CD4-positive, alpha-beta T cell treated with Interleukin-2 at 100 ng/mL for 4 hours (primary cell): Measurements from ENCODE around the gene CCDC34.

Experiments
- DNase-seq: peaks from one replicate; pipeline ENCODE4 v3.0.0-alpha.2; 2020; ENCODE audit warnings: low spot score

Gene CCDC34

GRCh38 chr11:27290261-27291050, 72.6 kb downstream of the CCDC34 start:
- no peak for DNase-seq
